ENCODE data around the gene INHBA.

DNA sequence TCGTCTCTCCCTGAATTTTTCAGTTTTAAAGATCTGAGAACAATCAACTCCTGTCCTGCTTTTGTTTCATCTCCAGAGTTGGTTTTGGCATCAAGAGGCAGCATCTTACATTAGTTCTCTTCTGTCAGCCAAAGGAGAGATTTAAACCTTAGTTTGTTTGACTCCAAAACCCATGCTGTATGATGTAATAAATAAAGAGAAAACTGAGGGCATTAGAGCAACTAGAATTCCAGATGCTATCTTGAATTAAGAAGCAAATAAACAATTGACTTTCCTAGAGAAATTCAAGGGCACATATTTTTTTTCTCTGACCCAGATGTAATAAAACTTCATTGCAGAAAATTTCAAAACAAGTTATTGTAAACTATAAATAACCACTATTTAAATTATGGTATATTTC is 54.4 kb downstream of the INHBA start:
- TF ChIP-seq POLR2AphosphoS5 (IDR thresholded peaks at IDR 0.05; ENCODE audit: borderline replicate concordance, low read depth, low read length) (no peak), EZH2 (IDR thresholded peaks at IDR 0.05) (no peak), FOXP2 (optimal IDR thresholded peaks at IDR 0.05; ENCODE audit: control extremely low read depth, extremely low read length, insufficient read depth) (no peak)

Data from SK-N-MC (cell line).